GM18951 (cell line): ENCODE results near the gene C1QTNF3.
A peak's percentile ranks its signal among the peaks of the same experiment; 100 is the strongest.

Experiments used
- POLR2A ChIP-seq: IDR thresholded peaks from 4 replicates; pipeline ENCODE4 v1.6.1; 2011; ENCODE audit warnings: mild to moderate bottlenecking; ENCODE audit not compliant: insufficient read length, insufficient read depth; ENCODE audit errors: extremely low read depth
- in situ Hi-C: fragments of 300-500 bp; cut with MboI; formaldehyde crosslinking; loops from one replicate; pipeline ENCODE4 v1.12.0; 2022; ENCODE audit warnings: low sequenced_read_pairs, mixed read lengths, inconsistent platforms; ENCODE audit not compliant: unreplicated experiment

The C1QTNF3 gene

DNA sequence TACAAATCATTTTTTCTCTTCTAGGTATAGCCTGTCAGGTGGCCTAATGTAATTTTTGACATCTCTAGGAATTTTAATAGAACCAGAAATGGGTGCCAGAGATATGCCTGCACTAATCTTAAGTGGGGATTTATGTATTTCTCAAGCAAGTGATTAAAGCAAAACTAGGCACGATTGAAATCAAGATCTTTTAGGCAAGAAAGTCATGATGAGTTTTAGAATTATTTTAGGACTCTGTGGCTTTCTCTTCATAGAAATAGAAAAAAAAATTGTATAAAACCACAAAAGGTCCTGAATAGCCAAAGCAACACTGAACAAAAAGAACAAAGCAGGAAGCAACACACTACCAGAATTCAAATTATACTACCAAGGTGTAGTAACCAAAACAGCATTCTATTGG is 34.2 kb downstream of the C1QTNF3 start:
- no peak for TF ChIP-seq POLR2A
- in situ Hi-C loops = no loop called here

GRCh38 chr5:34007621-34008600 is 35.1 kb downstream of the C1QTNF3 start, which contains the start of gene AMACR:
AMACR (minus strand) TSS chr5:34008050; CDS start chr5:34008019, 31 bp downstream.
- peak; percentile 99 for TF ChIP-seq POLR2A
- in situ Hi-C loops = no loop called here

- in situ Hi-C loops = no loop called here
- no peak for TF ChIP-seq POLR2A
These were observed 35.8 kb downstream of the C1QTNF3 start for GRCh38 chr5:34007201-34007620.

DNA sequence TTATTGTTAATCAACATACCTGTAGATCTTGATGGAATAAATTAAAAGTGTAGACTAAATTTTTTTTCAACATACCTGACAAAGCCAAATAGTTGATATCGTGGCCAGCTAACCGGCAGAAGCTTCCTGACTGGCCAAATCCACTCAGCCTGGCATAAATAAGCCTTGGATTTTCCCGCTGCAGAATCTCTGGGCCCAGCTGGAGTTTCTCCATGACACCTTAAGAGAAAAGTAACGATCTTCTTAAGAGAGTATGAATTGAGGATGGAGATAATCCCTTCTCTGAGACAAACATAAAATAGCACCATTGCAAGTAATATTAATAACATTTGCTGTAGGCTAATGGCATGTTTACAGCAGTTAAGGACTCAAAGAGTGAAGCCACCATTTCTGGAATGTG is 37.3 kb downstream of the C1QTNF3 start:
- no peak for TF ChIP-seq POLR2A
- in situ Hi-C loops = no loop called here

- in situ Hi-C loops = no loop called here
- no peak for TF ChIP-seq POLR2A
These were observed 37.8 kb downstream of the C1QTNF3 start for GRCh38 chr5:34005211-34005610.

DNA sequence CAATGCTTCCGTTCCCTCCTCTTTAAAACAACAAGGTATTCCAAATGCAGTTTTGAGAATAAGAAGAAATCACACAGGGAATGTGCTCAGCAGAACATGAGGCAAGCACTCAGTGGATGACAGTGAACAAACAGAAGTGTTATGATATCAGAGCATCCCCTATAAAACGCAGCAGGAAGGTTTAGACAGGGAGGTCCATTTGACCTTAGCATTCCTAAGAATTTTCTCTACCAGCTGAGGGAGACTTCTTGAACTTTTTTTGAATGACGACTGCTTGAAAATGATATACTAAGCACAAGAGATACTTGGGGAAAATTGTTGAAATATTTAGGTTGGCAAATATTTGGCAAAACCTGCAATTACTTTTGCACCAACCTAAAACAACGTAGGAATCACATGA is 39.1 kb downstream of the C1QTNF3 start:
- TF ChIP-seq POLR2A = no peak
- in situ Hi-C loops = no loop called here

GRCh38 chr5:34002629-34003328 is 40.2 kb downstream of the C1QTNF3 start:
- no peak for TF ChIP-seq POLR2A
- in situ Hi-C loops = no loop called here

DNA sequence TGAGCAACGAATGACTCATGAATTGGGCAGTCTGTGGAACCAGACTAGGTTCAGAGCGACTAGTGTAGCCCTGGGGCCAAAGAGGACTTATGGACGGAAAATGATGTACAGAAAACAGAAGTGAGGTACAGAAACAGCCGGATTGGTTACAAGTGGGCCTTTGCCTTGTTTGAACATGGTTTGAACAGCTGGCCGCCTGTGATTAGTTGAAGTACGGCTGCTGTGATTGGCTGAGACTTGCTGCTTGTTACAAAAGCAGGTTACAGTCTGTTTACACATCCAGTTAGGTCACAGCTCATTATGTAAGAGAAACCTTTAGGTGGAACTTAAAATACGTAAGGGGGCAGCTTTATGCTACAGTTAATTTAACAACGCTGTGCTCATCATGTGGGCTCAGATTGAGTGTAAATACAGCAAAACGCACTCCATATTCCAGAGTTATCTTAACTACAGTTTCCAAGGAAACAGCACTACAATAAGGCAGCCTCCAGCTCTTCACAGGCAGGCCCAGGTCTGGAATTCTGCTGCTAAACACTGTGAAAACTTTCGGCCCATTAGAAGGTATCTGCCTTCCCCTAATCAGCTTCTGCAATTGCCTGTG is 41.7 kb downstream of the C1QTNF3 start:
- TF ChIP-seq POLR2A = no peak
- in situ Hi-C loops = no loop called here

DNA sequence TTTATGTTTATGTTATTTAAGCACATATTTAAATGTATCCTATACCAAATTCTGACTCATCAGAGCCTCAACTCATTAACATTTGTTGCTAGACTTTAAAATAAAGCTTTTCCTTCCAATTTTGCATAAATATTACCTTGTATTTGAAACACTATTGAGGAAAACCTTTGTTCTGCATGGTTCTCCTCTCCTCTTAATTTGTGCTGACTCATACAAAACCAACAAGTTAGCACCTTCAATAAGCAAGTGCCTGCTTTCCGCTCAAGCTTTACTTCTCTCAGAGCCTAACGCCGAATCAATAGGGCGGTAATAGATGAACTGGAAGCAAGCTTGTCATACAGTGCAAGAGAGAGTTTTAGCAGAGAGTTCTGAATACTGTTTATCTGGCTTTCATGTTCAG is 43.0 kb downstream of the C1QTNF3 start:
- in situ Hi-C loops = loop anchor here (10.0 kb wide), 1 partner anchor 465 kb away; no protein-coding TSS in a partner anchor
- no peak for TF ChIP-seq POLR2A

DNA sequence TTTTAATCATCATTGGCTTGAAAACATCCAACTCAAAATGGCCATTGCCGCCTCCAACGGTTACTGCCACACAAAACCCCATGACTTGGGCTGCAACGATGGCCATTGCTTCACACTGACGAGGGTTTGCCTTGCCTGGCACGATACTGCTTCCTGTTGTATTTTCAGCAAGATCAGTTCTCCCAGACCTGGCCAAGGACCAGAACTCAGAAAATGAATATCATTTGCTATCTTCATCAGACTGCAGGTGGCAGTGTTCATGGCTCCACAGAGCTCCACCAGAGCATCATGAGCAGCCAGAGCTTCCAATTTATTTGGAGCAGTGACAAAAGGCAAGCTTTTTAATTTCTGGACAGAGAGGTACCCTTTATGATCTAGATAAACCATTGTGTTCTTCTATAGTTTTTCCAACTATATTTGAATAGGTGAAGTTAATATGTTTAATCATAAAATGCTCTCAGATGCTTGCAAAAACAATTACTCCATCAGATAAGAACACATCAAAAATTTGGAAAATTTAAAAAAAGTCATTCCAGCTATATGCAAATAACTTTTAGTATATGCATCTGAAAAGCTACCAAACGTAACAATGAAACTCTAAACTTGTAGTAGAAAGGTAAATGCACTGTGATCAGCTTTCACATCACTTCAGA is 45.6 kb downstream of the C1QTNF3 start:
- TF ChIP-seq POLR2A = no peak
- in situ Hi-C loops = loop anchor here (10.0 kb wide), 1 partner anchor 467 kb away; no protein-coding TSS in a partner anchor

- no peak for TF ChIP-seq POLR2A
- in situ Hi-C loops = loop anchor here (10.0 kb wide), 1 partner anchor 469 kb away; no protein-coding TSS in a partner anchor
These were observed 47.1 kb downstream of the C1QTNF3 start for GRCh38 chr5:33995865-33996264.

DNA sequence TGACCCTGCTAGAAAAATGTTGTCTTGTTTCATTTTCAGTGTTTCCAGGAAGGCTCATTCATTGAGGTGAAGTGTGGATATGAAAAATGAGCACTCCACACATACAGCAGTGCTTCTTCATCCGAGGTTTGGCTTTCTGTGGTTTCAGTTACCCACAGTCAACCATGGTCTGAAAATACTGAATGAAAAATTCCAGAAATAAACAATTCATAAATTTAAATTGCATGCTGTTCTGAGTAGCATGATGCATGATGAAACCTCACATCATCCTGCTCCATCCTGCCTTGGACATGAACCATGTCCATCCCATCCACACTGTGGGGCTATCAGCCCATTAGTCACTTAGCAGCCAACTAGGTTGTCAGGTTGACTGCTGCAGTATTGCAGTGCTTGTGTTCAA is 48.2 kb downstream of the C1QTNF3 start:
- in situ Hi-C loops = loop anchor here (10.0 kb wide), 1 partner anchor 470 kb away; no protein-coding TSS in a partner anchor
- TF ChIP-seq POLR2A = no peak
